Measurements from ENCODE around the gene CBX1. TPM values are rescaled to one million over a fixed set of nuclear protein-coding genes. Genes with fewer than 3 reads are reported as not detected.

Gene CBX1
- total and polyA plus RNA-seq, 2 of the 8 experiments (the other 6 are each of a cell fraction or from before 2014, with no cell fraction given): 38.7 to 173 TPM

- Histone ChIP-seq H3K4ac (replicated peaks; ENCODE audit: insufficient read length, low read depth, low read length) (no peak within 1 kb of the TSS), H3K18ac (ENCODE audit: extremely low read depth, low read length) (no peak within 1 kb of the TSS), H2BK15ac (ENCODE audit: low read length) (no peak within 1 kb of the TSS; the same call in 1 of the 2 replicates), H3K14ac (ENCODE audit: insufficient read length) (no peak within 1 kb of the TSS), H3K4me3 (ENCODE audit: extremely low read depth in 1 of 4, insufficient read depth in 2 of 4, low read depth in 3 of 4, low read length in 4 of 4) (peak within 1 kb of the TSS; percentile 36 to 65 (median 45)), H4K5ac (ENCODE audit: insufficient read length, low read depth, low read length) (no peak within 1 kb of the TSS), H3K27me3 (replicated peaks in 1 of 4; ENCODE audit: control insufficient read depth in 3 of 4, extremely low read depth in 1 of 4, insufficient read depth in 3 of 4, low read length in 3 of 4) (peaks cover 6 to 27% (median 20%) of the 10 kb centered on the region in 4 experiments), H2BK20ac (ENCODE audit: low read length) (no peak within 1 kb of the TSS), H3K9ac (replicated peaks in 1 of 4; ENCODE audit: extremely low read depth in 1 of 4, low read depth in 3 of 4, low read length in 3 of 4) (no peak within 1 kb of the TSS; a peak in 1 of 7 replicates), H4K20me1 (replicated peaks in 1 of 2; ENCODE audit: control insufficient read depth in 1 of 2, insufficient read depth in 2 of 2, low read length in 2 of 2) (peaks cover 0 to 3% of the 10 kb centered on the region in 2 experiments), H2BK120ac (replicated peaks; ENCODE audit: low read depth, low read length) (no peak within 1 kb of the TSS), H3K56ac (replicated peaks; ENCODE audit: insufficient read length, low read depth, low read length) (no peak within 1 kb of the TSS), H2BK12ac (ENCODE audit: low read depth, low read length) (peak within 1 kb of the TSS; percentile 50; the same call in 1 of the 2 replicates), H3K36me3 (ENCODE audit: control insufficient read depth in 2 of 4, insufficient read depth in 4 of 4, low read length in 3 of 4) (no peaks in the 10 kb centered on the region), H3K23me2 (ENCODE audit: low read depth, low read length) (peaks cover 4% of the 10 kb centered on the region; the same call in 1 of the 2 replicates), H3K79me1 (ENCODE audit: low read depth, low read length) (no peaks in the 10 kb centered on the region), H3K4me2 (ENCODE audit: insufficient read depth in 1 of 2, low read depth in 2 of 2, low read length in 2 of 2) (peak within 1 kb of the TSS; percentile 71 to 89), H3K4me1 (replicated peaks in 1 of 4; ENCODE audit: control insufficient read depth in 3 of 4, insufficient read depth in 4 of 4, low read length in 3 of 4) (peaks cover 2 to 7% (median 4%) of the 10 kb centered on the region in 4 experiments; a peak in 5 of 7 replicates), H3K9me3 (ENCODE audit: insufficient read depth in 2 of 2, low read depth in 1 of 2, low read length in 1 of 2) (no peaks in the 10 kb centered on the region), H2AK5ac (ENCODE audit: low read depth, low read length) (no peak within 1 kb of the TSS), H2AFZ (ENCODE audit: low read length) (peak within 1 kb of the TSS; percentile 92), H4K8ac (ENCODE audit: extremely low read depth, insufficient read depth, low read length) (no peak within 1 kb of the TSS), H4K91ac (replicated peaks; ENCODE audit: insufficient read length, low read length) (no peak within 1 kb of the TSS), H3K79me2 (ENCODE audit: control insufficient read depth in 1 of 2, insufficient read depth in 2 of 2, low read length in 2 of 2) (no peaks in the 10 kb centered on the region), H3K23ac (ENCODE audit: insufficient read length) (no peak within 1 kb of the TSS), H3K27ac (ENCODE audit: low read depth, low read length) (no peak within 1 kb of the TSS), H2BK5ac (ENCODE audit: low read depth, low read length) (no peak within 1 kb of the TSS)
- DNase-seq (ENCODE audit: low read depth in 1 of 2, low spot score in 2 of 2): peak in 1 of 2 experiments; percentile 73
- ChIA-PET POLR2A (ENCODE audit: partially characterized antibody) (interaction anchor here (2.6 to 28.1 kb wide), 2 partner anchors 11 to 25 kb away, joined by 9 to 1227 read pairs; partner anchors contain the start of gene NFE2L1), CTCF (ENCODE audit: partially characterized antibody) (interaction anchor here (0.7 to 6.5 kb wide), 19 partner anchors 10 to 271 kb away, joined by 3 to 56 read pairs (median 7); partner anchors contain the start of gene NFE2L1)
- FAIRE-seq: no peak
- WGBS, 2 experiments (ENCODE audit: extremely low coverage in 1 of 2, insufficient coverage in 1 of 2, insufficient read length in 1 of 2, insufficient replicate concordance in 2 of 2, low coverage in 1 of 2, low lambda C conversion rate in 2 of 2, missing lambda C conversion rate in 1 of 2): 17% methylated on average over 22 of the region's 73 CpGs; no CpG with 5 or more reads in 1 of the 2 experiments
- TF ChIP-seq RAD21 (IDR thresholded peaks at IDR 0.05 in 1 of 2, conservative IDR thresholded peaks at IDR 0.05 in 1 of 2; ENCODE audit: low read depth in 2 of 2, low read length in 2 of 2) (peak; percentile 41 to 51), SP2 (IDR thresholded peaks at IDR 0.05; ENCODE audit: low read length) (no peak), EGR1 (IDR thresholded peaks at IDR 0.05; ENCODE audit: borderline replicate concordance, low read depth, low read length) (no peak), ASH2L (IDR thresholded peaks at IDR 0.05; ENCODE audit: low read length) (peak; percentile 22), POLR2A (IDR thresholded peaks at IDR 0.05; ENCODE audit: control extremely low read depth in 1 of 2, low read depth in 2 of 2, low read length in 2 of 2) (no peak), CBX5 (IDR thresholded peaks at IDR 0.05; ENCODE audit: low read depth, low read length) (no peak), MAFK (IDR thresholded peaks at IDR 0.05; ENCODE audit: low read depth, low read length) (no peak), JUN (IDR thresholded peaks at IDR 0.05; ENCODE audit: low read depth, low read length) (no peak), KDM1A (IDR thresholded peaks at IDR 0.05; ENCODE audit: borderline replicate concordance, low read length) (no peak), NANOG (IDR thresholded peaks at IDR 0.05; ENCODE audit: insufficient read depth, low read depth, low read length, poor library complexity, severe bottlenecking) (no peak), RFX5 (IDR thresholded peaks at IDR 0.05; ENCODE audit: borderline replicate concordance, low read depth, low read length) (no peak), RBBP5 (IDR thresholded peaks at IDR 0.05; ENCODE audit: borderline replicate concordance, low read depth, low read length) (0 out of 2 replicates have a peak, but pooled peaks have one; percentile 24)
These were observed 64.0 kb downstream of the CBX1 start, which contains the start of gene COPZ2 for GRCh38 chr17:48037036-48037837. TSS of gene COPZ2 (minus strand) at chr17:48037797. CDS start at chr17:48037777, 20 bp downstream.
